GM19397 (cell line): ENCODE data around the gene ELANE.
"Not testable (repeated sequence)": the region's sequence is repeated elsewhere in the genome, so short reads cannot be mapped to it uniquely, and the experiment has no call there.

ENCODE experiments used
- ATAC-seq: cut with Tn5 transposase; IDR thresholded peaks from one replicate; pipeline ENCODE4 v1.9.1; 2021; ENCODE audit warnings: mild to moderate bottlenecking, moderate library complexity; ENCODE audit not compliant: unreplicated experiment

Gene ELANE

DNA sequence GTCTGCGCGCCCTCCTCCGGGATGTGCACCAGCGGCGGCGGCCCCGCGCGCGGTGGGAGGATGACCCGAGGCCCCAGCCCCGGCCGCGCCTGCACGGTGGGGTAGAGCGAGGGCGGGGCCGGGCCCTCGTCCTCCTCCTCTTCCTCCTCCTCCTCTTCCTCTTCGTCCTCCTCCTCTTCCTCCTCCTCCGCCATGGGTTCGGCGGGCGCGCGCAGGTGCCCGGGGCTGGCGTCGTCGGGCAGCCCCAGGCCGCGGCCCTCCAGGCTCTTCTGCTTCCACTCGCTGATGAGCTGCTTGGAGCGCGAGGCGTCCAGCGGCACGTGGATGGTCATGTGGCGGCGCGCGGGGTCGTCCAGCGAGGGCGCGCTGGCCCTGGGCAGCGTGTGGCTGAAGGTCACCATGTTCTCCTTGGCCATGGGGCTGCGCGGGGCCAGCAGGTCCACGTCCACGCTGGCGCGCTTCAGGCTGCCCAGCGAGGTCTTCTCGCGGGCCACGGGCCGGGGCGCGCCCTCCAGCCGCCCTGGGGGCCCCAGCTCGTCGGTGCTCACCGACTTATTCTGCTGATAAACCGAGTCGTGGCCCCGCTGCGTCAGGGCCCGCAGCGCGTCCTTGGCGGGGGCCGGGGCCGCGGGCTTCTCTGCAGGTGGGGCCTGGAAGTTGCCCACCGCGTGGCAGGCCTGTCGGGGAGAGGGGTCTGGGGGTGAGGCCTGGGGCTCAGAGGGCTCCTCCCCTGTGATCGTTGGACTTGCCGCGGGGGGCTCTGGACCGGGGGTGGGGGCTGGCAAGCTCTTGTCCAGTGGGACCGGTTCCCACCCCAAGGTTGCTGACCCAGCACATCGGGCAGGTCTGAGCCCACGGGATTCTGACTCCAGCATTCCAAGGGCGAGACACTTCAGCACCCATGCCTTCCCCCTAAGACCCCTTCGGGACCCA is 38.6 kb upstream of the ELANE start:
- no peak for ATAC-seq

DNA sequence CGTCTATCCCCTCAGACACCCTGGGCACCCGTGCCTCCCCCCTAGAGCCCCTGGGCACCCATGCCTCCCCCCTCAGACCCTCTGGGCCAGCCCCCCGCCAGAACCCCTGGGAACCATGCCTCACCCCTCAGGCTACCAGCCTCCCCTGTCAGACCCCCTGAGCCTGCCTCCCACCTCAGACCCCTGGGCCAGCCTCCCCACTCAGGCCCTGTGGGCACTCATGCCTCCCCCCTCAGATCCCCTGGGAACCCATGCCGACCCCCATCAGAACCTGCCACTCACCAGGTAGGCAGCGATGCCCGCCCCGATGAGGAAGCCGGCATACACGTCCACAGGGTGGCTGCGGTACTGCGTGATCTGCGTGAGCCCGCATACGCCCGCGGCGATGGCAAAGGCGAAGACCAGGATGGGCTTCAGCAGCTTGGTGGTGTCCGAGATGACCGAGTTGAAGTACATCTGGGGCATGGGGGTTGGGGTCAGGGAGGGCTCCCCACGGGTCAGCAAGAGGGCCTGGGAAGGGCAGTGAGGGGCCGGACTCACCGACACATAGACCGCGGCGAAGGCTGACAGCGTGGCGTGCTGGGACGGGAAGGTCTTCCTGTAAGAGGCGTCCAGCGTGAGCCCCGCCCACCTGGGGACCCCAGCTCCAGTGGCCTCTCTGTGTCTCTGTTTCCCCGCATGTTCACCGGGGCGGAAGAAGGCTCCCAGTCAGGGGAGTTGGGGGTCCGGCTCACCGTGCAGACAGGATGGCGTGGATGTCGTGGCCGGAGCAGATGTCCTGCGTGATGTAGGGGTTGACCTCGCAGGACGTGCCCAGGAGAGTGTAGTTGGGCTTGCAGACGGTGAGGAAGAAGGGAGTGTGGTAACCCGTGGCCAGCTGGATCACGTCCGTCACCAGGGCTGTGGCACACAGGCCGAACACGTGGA is 37.7 kb upstream of the ELANE start:
- no peak for ATAC-seq

DNA sequence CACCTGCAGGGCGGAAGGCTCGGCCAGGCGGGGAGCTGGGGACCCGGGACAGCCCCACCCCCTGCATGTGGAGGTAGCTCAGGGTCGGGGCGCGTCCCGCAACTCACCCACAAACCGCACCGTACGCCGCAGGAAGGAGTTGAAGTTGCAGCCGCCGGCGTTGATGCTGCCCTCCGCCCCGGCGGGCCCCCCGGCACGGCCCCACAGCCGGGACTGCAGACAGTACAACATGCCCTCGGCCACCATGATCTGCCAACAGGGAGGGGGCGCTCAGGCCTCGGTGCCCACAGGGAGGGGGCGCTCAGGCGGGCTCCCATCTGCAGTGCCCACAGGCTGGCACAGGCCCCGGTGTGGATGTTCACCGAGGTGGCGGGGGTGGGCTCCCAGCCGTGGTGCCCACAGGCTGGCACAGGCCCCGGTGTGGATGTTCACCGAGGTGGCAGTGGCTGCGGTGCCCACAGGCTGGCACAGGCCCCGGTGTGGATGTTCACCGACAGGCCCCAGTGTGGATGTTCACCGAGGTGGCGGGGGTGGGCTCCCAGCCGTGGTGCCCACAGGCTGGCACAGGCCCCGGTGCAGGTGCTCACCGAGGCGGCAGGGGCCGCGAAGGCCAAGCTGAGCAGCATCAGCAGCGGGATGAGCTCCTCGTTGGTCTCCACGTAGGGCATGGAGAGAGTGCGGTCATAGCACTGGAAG is 36.9 kb upstream of the ELANE start:
- no peak for ATAC-seq

DNA sequence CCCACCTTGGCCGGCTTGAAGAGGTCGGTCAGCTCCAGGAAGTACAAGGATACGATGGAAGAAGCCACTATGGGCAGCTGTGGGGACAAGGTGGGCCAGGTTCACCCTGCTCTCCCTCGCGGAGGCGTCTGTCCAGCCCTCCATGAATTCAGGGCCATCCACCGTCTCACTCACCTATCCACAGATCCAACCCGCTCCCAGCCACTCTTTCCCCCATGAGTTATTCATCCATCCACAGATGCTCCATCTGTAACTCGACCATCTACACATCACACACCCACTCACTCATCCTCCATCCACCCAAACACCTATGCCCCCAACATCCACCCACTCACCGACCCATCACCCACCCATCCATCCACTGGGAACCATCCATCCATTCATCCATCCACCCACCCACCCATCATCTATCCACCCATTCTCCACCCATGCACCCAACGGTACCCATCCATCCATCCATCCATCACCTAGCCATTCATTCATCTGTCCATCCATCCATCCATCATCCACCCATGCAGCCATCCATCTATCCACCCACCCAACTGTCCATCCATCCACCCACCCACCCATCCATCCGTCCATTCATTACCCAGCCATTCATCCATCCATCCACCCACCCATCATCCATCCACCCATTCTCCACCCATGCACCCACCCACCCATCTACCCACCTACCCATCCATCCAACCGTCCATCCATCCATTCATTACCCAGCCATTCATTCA is 36.2 kb upstream of the ELANE start:
- ATAC-seq = no peak

DNA sequence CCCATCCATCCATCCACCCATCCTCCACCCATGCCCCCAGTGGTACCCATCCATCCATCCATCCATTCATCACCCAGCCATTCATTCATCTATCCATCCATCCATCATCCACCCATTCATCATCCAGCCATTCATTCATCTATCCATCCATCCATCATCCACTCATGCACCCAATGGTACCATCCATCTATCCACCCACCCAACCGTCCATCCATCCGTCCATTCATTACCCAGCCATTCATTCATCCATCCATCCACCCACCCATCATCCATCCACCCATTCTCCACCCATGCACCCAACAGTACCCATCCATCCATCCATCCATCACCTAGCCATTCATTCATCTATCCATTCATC is 35.6 kb upstream of the ELANE start:
- ATAC-seq = no peak

- ATAC-seq = not testable (repeated sequence)
Measured at GRCh38 chr19:820212-820611, 31.9 kb upstream of the ELANE start.

- no peak for ATAC-seq
Measured at GRCh38 chr19:821231-821824, 30.8 kb upstream of the ELANE start.

DNA sequence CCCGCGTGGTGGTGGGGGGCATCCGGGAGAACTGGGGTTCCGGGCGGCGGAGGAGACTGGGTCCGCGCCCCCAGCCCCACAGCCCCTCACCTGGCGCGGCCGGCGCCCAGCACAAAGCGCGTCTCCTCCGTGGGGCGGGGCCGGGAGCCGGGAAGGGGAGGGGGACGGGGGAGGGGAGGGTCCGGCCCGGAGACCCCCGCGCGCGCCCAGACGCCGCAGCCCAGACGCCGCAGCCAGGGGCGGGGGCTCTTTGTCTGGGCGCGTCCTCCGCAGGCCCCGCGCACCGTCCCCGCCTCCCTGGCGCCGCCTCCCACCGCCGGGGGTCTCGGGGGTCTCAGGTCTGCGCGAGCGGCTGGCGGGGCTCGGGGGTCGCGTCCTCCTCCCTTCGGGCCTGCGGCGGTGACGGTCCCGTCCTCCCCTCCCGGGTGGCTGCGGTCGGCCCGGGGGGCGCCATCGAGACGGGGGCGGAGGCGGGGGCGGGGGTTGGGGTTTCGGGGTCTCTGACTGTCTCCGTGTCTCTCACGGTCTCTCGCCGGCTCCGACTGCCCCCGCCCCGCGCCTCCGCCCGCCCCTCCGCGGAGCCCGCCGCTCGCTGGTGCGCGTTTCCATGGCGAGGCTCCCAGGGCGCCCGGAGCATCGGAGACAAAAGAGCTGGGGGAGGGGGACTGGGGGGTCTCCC is 30.1 kb upstream of the ELANE start, which contains the start of gene PLPPR3:
TSS of gene PLPPR3 (minus strand) at position 131 of the 679 bp plus-strand sequence. CDS start 396 bp downstream, outside the sequence.
- no peak for ATAC-seq

DNA sequence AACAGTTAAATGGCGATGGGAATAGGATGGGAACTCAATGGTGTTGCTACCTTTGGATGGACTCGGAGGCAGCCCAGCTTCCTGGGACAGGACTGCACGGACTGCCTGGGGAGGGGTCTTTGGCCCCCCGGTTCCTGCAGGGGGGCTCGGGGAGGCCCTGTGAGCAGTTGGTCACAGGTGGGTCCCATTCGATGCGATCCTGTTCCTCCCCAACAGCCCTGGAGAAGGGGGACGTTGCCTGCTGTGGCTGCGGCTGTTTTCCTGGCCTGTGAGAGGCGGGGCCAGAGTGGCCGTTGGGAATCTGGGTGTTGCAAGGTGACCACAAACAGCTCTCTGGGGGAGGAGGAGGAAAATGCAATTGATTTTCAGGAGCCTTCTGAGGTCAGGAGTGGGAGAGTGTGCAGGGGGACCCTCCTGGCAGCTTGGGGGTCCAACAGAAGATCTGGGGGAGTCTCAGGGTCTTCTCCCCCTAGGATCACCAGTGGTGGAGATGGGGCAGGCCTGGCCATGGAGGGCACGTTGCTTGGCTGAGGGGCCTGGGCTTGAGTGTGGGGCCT is 28.5 kb upstream of the ELANE start:
- no peak for ATAC-seq

GRCh38 chr19:824885-825284 is 27.2 kb upstream of the ELANE start:
- no peak for ATAC-seq

- no peak for ATAC-seq
Measured at GRCh38 chr19:825897-826644, 26.0 kb upstream of the ELANE start.

- ATAC-seq = no peak
Measured at GRCh38 chr19:827314-827709, 24.8 kb upstream of the ELANE start.

DNA sequence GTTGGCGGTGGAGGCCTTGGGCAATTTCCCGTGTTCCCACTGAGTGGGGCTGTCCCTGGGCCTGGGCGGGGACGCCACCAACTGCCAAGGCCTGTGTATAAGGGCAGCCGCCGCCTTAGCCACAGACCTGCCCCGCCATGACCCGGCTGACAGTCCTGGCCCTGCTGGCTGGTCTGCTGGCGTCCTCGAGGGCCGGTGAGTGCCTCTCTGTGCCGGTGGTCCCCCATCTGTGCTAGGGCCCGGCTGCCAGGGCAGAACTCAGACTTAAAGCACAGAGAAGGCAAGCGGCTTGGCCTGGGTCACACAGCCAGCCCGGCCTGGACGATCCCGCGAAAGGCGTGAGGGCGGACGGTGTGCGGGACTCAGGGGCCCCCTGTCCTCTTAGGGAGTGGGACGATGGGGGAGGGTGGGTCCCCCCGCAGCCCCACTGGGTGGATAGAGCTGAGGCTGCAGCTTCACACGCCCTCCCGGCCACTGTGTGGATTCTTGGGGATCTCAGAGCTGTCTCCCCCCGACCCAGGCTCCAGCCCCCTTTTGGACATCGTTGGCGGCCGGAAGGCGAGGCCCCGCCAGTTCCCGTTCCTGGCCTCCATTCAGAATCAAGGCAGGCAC is 24.3 kb upstream of the ELANE start, which contains the start of gene AZU1:
TSS of gene AZU1 (plus strand) at position 128 of the 612 bp plus-strand sequence. CDS start at position 138, 10 bp downstream.
- ATAC-seq = no peak

GRCh38 chr19:829129-829758 is 22.9 kb upstream of the ELANE start:
- no peak for ATAC-seq

DNA sequence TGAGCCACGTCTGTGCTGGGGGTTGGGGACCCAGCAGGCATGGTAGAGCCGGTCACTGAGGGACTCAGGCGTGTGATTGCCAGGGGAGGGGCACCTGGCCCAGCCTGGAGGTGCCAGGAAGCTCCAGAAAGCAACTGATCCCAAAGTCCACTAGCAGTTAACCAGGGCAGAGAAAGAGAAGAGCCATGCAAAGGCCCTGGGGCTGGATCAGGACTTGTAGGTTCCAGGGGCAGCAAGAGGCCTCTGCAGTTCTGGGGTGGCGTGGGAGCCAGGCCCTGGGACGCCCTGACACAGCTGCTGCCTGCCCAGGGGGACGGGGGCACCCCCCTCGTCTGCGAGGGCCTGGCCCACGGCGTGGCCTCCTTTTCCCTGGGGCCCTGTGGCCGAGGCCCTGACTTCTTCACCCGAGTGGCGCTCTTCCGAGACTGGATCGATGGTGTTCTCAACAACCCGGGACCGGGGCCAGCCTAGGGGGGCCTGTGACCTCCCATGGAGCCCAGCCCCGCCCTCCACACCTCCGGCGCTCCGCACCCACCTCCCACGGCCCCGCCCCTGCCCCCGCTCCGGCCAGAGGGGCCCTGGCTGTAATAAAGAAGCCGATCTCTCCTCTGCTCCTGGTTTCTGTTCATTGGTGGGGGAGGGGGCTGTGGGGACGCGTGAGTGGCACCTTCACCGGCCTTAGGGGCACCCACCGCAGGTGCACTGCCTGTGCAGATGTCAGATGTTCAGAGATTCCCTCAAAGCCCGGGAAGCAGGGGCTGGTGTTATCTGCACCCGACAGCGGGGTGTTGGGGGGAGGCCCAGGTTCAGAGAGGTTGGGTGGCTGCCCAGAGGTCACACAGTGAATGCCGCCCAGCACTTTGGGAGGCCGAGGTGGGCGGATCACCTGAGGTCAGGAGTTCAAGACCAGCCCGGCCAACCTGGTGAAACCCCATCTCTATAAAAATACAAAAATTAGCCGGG is 20.4 kb upstream of the ELANE start:
- no peak for ATAC-seq

- ATAC-seq = no peak
Measured at GRCh38 chr19:834216-834615, 17.9 kb upstream of the ELANE start.
